Fibroblast of skin of left quadriceps (primary cell): ENCODE measurements around the gene FKBP2.

Source experiments
- DNase-seq, 2 experiments: peaks; one replicate each; pipeline ENCODE4 v3.0.0-alpha.2; 2013; ENCODE audit warnings: low read depth in 2 of 2

Gene FKBP2

DNA sequence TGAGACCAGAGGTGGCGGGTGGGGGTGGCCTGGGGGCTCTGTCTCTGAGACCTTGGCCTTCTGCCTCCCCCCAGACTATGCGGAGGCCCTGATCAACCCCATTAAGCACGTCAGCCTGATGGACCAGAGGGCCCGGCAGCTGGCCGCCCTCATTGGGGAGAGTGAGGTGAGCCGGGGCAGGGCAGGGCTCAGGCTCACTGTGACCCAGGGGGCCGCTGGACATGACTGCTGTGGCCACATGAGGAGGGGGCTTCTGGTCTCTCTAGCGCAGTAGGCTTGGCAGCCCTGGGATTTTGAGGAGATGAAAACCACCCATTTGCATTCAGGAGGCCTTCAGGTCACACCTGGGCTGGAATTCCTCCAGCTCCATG is 23.0 kb downstream of the FKBP2 start:
- no peak for DNase-seq

DNA sequence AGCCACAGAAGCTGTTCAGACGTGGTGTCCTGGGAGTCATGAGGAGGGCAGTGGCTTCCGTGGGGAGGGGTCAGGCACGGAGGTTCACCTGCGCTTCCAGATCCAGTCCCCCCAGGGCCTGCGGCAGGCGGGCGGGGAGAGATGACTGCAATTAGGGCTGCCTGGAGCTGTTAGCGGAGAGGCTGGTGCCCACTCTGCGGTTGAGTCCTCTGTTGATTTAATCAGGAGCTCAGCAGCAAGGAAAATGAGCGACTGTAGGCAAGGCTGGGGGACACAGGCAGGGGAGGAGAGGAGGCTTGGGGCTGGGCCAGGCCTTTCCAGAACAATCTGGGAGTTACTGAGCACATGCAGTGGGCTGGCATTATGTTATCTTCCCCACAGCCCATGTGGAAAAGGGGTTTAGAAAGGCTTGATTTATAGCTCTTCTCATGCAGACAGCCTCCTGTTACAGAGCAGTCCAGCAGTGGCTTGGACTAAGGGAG is 23.5 kb downstream of the FKBP2 start:
- no peak for DNase-seq

DNA sequence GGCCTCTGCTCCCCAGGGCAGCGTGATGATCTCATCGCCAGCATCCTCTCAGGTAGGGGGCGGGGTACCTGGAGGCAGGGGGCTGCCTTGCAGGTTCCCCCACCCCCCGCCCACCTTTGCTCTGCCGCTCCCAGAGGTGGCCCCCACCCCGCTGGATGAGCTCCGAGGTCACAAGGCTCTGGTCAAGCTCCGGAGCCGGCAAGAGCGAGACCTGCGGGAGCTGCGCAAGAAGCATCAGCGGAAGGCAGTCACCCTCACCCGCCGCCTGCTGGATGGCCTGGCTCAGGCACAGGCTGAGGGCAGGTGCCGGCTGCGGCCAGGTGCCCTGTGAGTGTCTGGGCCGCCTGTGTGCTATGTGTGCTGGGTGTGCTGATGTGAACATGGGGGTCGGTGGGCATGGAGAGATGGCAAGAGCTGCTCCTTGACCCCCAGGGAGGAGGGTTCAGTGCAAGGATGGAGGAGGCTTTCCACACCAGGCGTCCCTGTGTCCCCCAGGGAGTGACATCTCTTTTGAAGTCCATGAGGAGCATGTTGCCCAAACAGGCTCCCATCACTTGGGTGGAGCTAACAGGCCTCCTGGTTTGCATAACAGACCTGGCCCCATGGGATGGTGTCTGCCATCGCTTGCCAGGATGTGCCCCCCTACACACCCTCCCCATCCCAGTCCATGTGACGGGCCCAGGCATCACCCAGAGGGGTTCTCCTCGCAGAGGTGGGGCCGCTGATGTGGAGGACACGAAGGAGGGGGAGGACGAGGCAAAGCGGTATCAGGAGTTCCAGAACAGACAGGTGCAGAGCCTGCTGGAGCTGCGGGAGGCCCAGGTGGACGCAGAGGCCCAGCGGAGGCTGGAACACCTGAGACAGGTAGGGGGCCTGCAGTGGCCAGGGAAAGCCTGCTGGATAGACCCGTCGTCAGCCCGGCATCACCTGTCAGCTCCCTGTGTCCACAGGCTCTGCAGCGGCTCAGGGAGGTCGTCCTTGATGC is 24.6 kb downstream of the FKBP2 start:
- DNase-seq, result no peak

DNA sequence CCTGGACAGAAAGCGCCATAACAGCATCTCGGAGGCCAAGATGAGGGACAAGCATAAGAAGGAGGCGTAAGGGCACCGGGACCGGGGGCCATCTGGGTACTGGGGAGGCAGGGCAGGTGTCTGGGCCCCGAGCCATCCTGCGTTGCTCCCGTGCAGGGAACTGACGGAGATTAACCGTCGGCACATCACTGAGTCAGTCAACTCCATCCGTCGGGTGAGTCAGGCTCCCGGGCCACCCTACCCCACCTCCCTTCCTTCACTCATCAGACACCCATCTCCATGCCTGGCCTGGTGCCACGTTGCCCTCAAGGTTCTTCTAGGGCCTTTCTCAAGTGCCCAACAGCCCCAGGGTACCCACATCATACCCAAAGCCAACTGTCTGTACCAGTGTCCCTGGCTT is 25.4 kb downstream of the FKBP2 start:
- DNase-seq, result no peak

DNA sequence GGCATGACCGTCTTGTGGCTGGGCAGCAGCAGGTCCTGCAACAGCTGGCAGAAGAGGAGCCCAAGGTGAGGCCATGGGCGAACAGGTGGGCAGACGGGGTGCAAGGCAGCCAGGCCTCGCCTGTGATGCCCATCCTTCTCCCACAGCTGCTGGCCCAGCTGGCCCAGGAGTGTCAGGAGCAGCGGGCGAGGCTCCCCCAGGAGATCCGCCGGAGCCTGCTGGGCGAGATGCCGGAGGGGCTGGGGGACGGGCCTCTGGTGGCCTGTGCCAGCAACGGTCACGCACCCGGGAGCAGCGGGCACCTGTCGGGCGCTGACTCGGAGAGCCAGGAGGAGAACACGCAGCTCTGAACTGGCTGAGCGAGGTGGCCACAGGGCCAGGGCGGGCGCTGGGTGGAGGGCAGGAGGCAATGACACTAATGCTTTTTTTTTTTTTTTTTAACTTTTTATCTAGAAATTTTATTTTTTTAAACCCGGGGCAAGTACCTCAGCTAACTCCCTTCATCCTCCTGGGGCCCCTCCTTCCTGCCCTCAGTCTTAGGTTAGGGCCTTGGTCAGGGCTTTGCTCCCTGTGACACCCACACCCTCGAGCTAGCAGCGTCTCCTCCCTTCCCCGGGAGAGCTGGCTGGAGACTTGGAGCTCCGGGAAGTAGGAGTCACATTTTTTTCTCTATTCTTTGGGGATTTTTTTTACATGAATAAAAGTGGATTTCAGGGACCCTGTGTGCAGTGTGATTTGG is 26.5 kb downstream of the FKBP2 start:
- DNase-seq, result no peak

DNA sequence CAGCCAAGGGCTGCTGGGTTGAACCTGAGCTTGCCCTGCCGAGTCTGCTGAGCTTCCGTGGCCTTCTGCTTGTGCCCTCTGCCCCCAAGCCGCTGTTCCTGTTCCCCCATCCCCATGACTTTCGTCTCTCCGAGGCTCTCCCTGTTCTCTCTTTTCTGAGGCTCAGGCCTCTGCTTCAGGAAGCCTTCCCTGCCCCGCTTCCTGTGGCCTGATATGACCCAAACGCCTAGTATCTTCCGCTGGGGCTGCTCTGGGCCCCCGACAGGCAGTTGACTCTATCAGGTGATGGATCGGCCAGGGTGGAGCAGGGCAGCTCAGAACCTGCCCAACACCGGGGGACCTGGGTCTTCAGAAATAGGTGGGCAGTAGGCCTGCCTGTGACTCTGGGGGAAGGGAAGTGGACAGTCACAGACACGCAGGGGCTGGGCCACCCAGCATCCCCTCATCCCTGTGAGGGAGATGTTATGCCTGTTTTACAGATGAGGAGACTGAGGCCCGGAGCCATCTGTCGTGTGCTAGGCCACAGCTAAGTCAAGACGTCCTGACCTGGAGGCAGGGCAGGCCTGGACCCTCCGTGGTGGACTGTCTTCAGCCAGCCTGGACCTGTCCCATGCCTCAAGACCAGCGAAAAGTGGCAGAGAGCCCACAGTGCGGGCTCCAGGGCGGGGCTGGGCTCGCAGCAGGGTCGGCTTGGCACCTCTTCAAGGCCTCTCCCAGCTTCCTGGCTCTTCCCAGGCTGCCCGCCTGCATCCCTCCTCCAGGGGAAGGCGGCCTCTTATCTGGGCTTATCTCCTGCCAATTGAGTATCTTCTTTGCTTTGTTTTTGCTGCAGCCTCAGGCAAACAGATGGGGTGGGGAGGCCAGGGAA is 27.4 kb downstream of the FKBP2 start:
- DNase-seq, result no peak

DNA sequence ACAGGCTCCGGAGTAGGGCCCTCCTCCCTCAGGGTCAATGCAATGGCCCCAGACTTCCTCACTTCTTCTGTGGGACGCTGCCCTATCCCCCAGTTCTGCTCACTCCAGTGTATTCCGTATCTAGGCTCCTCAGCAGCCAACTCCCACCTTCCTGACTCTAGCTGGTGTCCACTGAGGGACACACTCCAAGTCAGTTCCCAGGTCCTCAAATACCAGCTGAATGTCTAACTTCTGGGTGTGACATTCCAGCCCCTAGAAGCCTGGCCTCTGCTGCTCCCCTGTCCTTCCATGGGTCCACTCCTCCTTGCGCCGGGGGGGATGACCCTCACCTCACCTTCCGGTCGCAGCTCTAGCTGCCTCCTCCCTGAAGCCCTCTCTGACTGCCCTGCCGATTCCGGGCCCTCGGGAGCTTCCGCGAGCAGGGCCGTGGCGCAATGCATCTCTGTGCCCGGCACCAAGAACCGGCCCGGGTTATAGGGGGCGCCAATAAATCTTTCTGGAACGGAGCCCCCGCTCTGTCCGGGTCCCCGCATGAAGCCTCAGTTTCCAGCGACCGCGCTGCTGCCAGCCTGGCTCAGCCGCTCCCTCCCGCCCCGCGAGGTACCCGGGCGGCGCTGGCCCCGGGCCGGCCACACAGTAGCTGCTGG is 28.1 kb downstream of the FKBP2 start:
- no peak for DNase-seq

DNA sequence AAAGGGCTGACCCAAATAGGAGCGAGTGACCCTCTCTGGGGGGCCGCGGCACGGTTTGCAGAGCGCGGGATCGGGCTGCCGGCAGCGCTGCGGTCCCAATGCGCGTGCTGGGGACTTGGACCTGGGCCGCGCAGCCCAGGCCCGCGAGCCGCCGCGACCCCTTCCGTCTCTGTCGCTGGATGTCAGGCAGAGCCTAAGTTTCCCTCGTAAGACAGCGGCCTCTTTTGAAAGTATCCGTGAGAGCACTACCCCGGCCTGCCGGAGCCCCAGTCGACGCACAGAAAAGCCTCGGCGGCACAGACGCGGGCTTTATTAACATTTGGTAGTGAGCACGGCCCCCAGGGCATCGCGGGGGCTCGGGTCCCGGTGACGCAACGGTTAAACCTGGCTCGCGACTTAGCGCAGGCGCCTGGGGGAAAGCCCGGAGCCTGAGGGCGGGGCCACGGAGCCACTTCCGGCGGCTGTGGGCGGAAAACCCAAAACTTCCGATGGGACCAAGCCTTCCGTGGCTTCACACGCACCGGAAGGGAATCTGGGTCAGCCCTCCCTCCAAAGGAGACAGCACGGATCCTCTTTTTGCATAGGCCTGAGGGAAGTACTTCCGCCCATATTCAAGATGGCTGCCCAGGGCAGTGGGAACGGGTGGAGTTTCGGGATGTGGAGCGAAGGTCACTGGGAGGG is 28.8 kb downstream of the FKBP2 start:
- DNase-seq, result peak; percentile 100

DNA sequence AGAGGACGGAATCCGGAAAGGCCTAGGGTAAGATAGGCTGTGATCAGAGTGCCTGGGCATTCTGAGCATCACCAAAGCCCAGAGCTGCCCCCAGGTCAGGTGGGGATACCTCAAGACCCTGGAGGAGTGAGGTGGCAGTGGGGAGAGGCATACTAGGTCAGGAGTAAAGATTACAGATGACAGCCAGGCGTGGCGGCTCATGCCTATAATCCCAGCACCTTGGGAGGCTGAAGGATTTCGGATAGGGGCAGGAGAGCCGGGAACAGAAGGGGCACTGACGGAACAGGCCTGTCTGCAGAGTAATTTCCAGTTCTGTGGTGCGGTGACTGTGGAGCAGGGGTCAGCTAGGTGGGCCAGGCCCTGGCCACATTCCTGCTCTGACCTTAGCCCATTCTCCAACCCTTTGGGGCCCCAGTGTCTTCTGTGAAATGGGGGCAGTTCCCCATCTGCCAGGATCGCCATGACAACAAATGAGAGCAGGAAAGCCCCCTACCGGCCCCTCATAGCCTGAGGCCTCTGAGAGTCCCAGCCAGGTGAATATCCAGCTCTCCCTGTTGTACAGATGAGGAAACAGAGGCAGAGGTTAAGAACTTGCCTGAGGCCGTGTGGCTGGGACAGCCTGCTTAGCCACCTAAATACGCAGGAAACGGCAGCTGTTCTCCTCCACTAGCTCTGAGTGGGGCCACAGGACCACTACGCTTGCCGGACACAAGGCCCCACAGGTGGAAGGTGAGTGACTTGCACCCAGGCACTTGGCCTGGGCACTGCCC is 34.3 kb downstream of the FKBP2 start:
- DNase-seq, result no peak

DNA sequence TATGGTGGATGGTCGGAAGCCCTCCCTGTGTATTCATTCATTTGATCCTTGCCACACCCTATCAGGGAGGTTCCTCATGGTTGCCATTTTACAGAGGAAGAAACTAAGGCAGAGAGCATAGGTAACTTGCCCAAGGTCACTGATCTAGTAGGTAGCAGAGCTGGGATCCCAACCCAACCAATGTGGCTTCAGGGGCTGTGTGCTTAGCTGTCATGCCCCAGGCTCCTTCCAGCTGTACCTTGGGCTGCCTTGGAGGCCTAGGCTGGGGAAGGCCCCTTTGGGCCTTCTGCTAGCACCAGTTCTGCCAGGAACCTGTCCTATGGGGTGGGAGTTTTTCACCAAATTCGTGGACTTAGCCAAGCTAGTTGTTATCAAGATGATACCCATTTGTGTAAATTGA is 34.9 kb downstream of the FKBP2 start:
- DNase-seq, result no peak

DNA sequence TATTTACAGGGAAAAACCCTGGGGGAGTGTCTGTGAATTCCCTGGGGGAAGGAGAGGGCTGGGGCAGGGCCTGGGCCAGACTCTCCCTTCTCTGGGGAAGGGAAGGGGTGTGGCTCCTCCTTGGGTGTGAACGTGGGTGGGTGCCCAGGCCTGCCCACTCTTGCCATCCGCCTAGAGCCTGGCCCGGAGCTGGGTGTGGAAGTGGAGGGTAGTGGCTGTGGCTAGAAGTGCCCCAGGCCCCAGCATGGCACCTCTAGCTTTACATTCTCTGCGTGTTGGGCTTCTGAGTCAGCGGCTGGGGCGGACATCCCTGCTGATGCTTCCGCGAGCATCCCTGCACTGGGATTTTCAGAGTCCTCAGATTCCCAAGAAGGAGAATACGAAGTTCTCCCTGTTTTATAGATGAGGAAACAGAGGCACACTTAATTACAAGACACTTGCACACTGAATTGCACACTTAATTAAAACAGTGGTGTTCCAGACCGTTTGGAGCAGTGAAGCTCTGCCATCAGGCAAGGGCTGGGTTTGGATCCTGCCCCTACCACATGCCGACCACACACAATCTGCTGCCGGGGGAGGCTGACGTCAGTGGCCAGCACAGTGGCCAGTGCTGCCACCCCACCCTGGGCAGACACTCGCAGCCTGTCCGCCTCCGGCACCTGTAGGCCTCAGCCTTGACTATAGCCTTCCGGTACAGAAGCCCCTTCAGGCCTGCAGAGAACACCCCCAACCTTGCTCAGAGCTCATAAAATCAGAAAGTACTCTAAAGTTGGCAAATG is 35.9 kb downstream of the FKBP2 start:
- no peak for DNase-seq

DNA sequence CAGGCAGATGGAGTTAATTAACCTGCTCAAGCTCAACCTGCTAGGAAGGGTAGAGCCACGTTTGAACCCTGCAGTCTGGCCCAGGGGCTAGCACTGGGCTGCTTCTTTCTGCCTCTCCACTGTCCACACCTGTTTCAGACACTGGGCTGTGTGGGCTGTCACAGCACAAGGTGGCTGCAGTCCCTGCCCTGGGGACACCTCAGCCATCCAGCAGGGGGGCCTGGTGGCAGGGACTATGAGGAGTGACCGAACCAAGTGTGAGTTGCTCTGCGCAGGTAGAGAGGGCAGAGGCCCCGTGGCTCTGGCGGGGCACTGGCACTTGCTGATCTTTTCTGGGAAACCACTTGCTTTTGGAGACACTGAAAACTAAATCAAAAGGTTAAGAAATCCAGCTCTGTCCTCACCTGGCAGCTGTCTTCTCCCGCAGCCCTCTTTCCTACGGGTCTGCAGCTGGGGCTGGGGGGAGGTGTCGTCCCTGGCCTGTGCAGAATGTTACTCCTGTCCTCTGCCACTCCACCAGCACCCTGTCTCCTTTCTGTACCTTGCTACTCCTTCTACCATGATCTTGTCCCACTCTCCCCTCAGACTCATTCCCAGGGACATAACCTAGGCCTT is 37.8 kb downstream of the FKBP2 start:
- DNase-seq, result no peak

DNA sequence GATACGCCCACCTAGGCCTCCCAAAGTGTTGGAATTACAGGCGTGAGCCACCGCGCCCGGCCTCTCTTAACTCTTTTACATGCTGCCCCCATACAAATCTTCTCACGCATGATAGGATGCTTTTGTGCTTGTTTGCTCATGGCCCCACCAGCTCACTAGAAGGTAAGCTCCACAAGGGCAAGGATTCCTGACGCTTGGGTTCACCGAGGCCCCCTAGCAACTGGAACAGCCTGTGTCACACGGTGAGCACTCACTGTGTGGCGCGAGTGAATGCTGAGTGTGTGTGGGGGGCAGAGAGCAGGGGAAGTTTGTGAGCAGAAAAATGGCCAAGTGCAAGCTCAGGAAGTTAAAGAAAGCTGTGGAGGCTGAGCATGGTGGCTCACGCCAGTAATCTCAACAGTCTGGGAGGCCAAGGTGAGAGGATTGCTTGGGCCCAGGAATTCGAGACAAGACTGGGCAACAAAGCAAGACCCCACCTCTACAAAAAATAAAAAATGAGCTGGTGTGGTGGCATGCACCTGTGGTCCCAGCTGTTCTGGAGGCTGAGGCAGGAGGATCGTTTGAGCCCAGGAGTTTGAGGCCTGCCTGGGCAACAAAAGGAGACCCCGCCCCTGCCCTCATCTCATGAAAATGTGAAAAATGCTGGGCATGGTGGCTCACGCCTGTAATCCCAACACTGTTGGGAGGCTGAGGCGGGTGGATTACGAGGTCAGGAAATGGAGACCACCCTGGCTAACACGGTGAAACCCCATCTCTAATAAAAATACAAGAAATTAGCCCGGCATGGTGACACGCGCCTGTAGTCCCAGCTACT is 41.3 kb downstream of the FKBP2 start:
- no peak for DNase-seq

DNA sequence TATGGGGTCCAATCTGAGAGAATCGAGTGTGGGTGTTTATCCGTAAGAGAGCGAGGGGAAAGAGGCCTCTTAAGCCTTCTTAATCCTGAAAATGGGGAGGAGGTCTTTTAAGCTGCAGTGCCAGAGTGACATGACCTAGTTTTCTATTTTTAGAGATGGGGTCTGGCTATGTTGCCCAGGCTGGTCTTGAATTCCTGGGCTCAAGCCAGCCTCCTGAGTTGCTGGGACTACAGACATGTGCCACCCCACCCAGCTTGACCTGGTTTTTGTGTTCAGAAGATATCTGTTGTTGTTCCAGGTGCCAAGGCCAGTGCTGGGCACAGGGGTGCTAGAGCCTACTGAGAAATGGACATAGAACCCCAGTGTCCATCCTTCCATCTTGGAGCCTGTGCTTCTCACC is 42.2 kb downstream of the FKBP2 start:
- DNase-seq, result no peak

DNA sequence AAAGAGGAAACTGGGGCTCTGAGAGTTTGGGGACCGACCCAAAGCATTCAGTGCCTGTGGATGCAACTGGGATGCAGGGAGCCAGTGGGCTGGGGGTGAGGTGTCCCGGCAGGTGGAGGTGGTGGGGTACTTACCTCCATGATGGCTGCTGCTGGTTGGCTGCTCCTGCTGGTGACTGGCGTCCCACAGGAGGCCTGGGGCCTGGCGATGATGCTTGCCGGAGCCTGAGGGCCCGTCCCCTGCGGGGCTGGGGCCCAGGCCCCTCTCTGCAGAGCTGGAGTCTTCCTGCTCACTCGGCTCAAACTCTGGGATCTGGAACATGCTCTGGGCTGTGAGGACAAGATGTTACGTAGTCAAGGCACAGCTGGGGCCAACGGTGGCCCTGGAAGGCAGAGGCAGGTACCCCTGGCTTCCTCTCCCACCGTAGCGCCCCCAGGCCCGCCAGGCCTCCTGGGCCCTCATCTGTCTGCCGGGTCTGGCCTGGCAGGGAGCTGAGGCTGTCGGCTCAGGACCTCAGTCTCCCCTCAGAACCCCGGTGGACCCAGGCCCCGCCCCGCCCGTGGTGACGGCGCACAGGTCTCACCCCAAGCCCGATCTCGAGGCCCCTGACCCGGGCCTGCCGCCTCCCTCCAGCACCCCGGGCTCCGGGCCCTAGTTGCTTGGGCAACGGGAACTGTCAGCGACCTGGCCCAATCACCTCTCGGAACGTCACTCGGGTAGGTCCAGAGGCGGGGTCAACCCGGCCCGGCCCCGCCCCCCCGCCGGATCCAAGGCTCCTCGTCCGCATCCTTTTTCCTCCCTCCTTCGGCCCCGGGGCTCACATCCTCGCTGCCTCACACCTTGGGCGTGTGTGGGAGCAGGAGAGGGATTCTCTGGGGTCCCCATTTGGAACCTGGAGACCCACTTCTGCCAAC is 43.4 kb downstream of the FKBP2 start, which contains the start of gene BAD:
BAD (minus strand) TSS at position 618 of the 914 bp plus-strand sequence; CDS start at position 321, 297 bp downstream.
- peak; percentile 75 to 78 for DNase-seq
